CD14-positive monocyte (primary cell): Measurements from ENCODE around the gene CXCL11. TPM values are rescaled to one million over a fixed set of nuclear protein-coding genes. Genes with fewer than 3 reads are reported as not detected.

ENCODE experiments used
- DNase-seq, 3 donors: peaks; one replicate each; pipeline ENCODE4 v3.0.0-alpha.2; 2011 to 2022
- H2AFZ ChIP-seq: 2 replicates; pipeline ENCODE4 v1.6.0; 2012; ENCODE audit warnings: mild to moderate bottlenecking, low read depth, low read length, inconsistent platforms; ENCODE audit not compliant: insufficient read depth, poor library complexity, severe bottlenecking
- H3K27ac ChIP-seq, 2 donors: 1 replicate in 1 of 2; 2 replicates in 1 of 2; pipeline ENCODE4 v1.5.1; 2012 to 2013; ENCODE audit warnings: low read length in 2 of 2, control low read depth in 1 of 2, inconsistent platforms in 1 of 2, low read depth in 1 of 2, mild to moderate bottlenecking in 1 of 2
- H3K27me3 ChIP-seq, 2 donors: one replicate each; pipeline versions ENCODE4 v1.6.0 to v1.6.1; 2011 to 2013; ENCODE audit warnings: low read length in 2 of 2; ENCODE audit not compliant: control insufficient read depth in 2 of 2, insufficient read depth in 2 of 2
- H3K36me3 ChIP-seq, 2 donors: replicated peaks in 1 of 2; 1 replicate in 1 of 2; 2 replicates in 1 of 2; pipeline versions ENCODE4 v1.5.1 to v1.6.1; 2012 to 2013; ENCODE audit warnings: low read length in 2 of 2, control low read depth in 1 of 2, inconsistent platforms in 1 of 2, mild to moderate bottlenecking in 1 of 2; ENCODE audit not compliant: insufficient read depth in 2 of 2, control insufficient read depth in 1 of 2
- H3K4me1 ChIP-seq, 2 donors: 1 replicate in 1 of 2; 2 replicates in 1 of 2; pipeline versions ENCODE4 v1.5.1 to v1.6.1; 2012 to 2013; ENCODE audit warnings: low read length in 2 of 2, control low read depth in 1 of 2, inconsistent platforms in 1 of 2, mild to moderate bottlenecking in 1 of 2, moderate library complexity in 1 of 2; ENCODE audit not compliant: insufficient read depth in 2 of 2, control insufficient read depth in 1 of 2
- H3K4me2 ChIP-seq: replicated peaks from 2 replicates; pipeline ENCODE3; 2012; ENCODE audit warnings: low read length, moderate library complexity, mild to moderate bottlenecking; ENCODE audit not compliant: poor library complexity, severe bottlenecking; ENCODE audit errors: extremely low read depth
- H3K4me3 ChIP-seq, 3 experiments: fragments of 200-600 bp in 1 of 3; sonication (generic) in 1 of 3; replicated peaks in 1 of 3; 1 replicate in 2 of 3; 2 replicates in 1 of 3; pipeline ENCODE4 v1.5.1; 2011 to 2013; ENCODE audit warnings: low read length in 3 of 3, mild to moderate bottlenecking in 3 of 3, control low read depth in 2 of 3, low read depth in 2 of 3, inconsistent platforms in 1 of 3, moderate library complexity in 1 of 3
- H3K79me2 ChIP-seq: 2 replicates; pipeline ENCODE4 v1.6.0; 2012; ENCODE audit warnings: mild to moderate bottlenecking, control low read depth, inconsistent platforms, low read length, moderate library complexity; ENCODE audit not compliant: insufficient read depth
- H3K9ac ChIP-seq: 2 replicates; pipeline ENCODE4 v1.6.0; 2017; ENCODE audit warnings: low read length, mild to moderate bottlenecking; ENCODE audit not compliant: insufficient read depth, poor library complexity, severe bottlenecking
- H3K9me3 ChIP-seq, 2 donors: replicated peaks in 1 of 2; 1 replicate in 1 of 2; 2 replicates in 1 of 2; pipeline versions ENCODE4 v1.5.1 to v1.6.1; 2012 to 2013; ENCODE audit warnings: low read length in 2 of 2, control low read depth in 1 of 2; ENCODE audit not compliant: control insufficient read depth in 1 of 2, insufficient read depth in 1 of 2
- H4K20me1 ChIP-seq: 2 replicates; pipeline ENCODE4 v1.6.0; 2012; ENCODE audit warnings: mild to moderate bottlenecking, low read length, control low read depth, moderate library complexity; ENCODE audit not compliant: insufficient read depth
- H3K27ac Mint-ChIP-seq, 7 donors: one replicate each; pipeline ENCODE4 v1.8.0; 2020; ENCODE audit warnings: mild to moderate bottlenecking in 7 of 7, mixed read lengths in 7 of 7, moderate library complexity in 6 of 7, inconsistent platforms in 2 of 7
- H3K27me3 Mint-ChIP-seq, 3 donors: one replicate each; pipeline ENCODE4 v1.8.0; 2021 to 2022; ENCODE audit warnings: low read depth in 3 of 3, mild to moderate bottlenecking in 3 of 3, mixed read lengths in 3 of 3, moderate library complexity in 3 of 3, inconsistent platforms in 1 of 3
- H3K36me3 Mint-ChIP-seq, 2 donors: one replicate each; pipeline ENCODE4 v1.8.0; 2020; ENCODE audit warnings: mixed read lengths in 2 of 2, inconsistent platforms in 1 of 2, mild to moderate bottlenecking in 1 of 2
- H3K4me1 Mint-ChIP-seq: one replicate; pipeline ENCODE4 v1.8.0; 2020; ENCODE audit warnings: mild to moderate bottlenecking, mixed read lengths
- H3K4me3 Mint-ChIP-seq, 2 donors: one replicate each; pipeline ENCODE4 v1.8.0; 2020; ENCODE audit warnings: mild to moderate bottlenecking in 2 of 2, mixed read lengths in 2 of 2, moderate library complexity in 1 of 2
- H3K9me3 Mint-ChIP-seq, 7 donors: one replicate each; pipeline ENCODE4 v1.8.0; 2020 to 2022; ENCODE audit warnings: mixed read lengths in 7 of 7, mild to moderate bottlenecking in 6 of 7, moderate library complexity in 6 of 7, inconsistent platforms in 2 of 7
- WGBS: methylation state at CpG from one replicate; pipeline ENCODE4 v1.1.5; 2013; ENCODE audit warnings: missing lambda C conversion rate; ENCODE audit not compliant: insufficient coverage; 5-methylcytosine and 5-hydroxymethylcytosine counted together
- intact Hi-C, 2 donors: fragments of 100-400 bp; cut with micrococcal nuclease; formaldehyde crosslinking; loops; one replicate each; pipeline versions ENCODE4 v1.15.0 to v1.15.1; 2023
- polyA plus RNA-seq, 3 donors: library from polyadenylated mRNA; depleted of rRNA in 1 of 3; unstranded in 2 of 3; stranded (reverse) in 1 of 3; fragments of 300-500 nt in 2 of 3; fragments of >200 nt in 1 of 3; fragmentation: Illumina TruSeq in 2 of 3; gene quantifications; 1 replicate in 2 of 3; 2 replicates in 1 of 3; pipeline ENCODE4 v1.2.3, GENCODE V29; 2012 to 2021
- TF ChIP-seq, protein P1 (sequence below): fragments of 200-600 bp; IDR thresholded peaks from one replicate; pipeline ENCODE4 v1.8.0; 2022; ENCODE audit warnings: antibody characterized with exemption, mild to moderate bottlenecking

The CXCL11 gene
- polyA plus RNA-seq, 3 donors: 0.15 to 0.36 (median 0.25) TPM

DNA sequence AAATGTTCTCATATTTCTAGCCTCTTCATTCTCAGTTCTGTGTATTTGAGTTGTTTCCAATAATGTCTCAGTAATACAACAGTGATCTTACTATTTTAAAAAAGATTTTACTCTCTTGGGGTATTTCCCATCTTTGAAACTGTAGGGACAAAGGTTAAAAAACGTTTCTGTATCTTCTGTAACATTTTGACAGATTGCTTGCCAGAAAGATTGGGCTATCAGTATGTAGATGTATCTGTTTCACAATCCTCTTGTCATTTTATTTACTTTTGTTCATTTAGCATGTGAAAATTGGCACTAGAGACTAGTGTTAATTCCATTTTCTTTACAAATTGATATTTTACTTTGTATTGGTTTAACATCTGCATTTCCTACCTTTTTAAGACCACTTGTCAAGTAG lies 22.3 kb downstream of the CXCL11 start:
- H3K4me3 Mint-ChIP-seq: no peak overlapping the region
- no CpG with 5 or more reads among the region's 1 CpG for WGBS
- H3K36me3 ChIP-seq: no peaks in the 10 kb centered on the region

DNA sequence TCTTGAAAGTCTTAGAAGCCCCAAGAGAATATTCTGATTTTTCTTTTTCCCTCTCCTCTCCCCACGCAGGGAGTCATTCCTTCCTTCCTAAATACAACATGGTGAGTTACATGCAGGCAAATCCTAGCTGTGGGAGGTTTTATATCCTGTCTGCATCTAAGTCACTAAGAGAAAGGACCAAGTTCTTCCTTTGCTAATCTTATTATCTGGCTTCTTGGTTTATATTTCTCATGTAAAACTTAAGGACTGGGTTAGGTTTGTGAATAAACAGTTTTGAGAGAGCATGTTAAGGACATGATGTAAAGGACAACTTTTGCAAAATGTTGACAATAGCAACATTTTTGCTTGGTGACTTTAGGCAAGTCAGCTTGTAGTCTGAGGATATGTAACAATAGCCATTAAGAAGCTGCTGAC lies 23.5 kb downstream of the CXCL11 start:
- Histone ChIP-seq H3K27ac (peak overlapping the region in 1 of 2 donors; percentile 21), H3K4me1 (peaks cover 17 to 20% of the 10 kb centered on the region in 2 donors), H2AFZ (peak overlapping the region; percentile 38), H3K9ac (no peak overlapping the region), H3K4me3 (no peak overlapping the region), H3K9me3 (no peaks in the 10 kb centered on the region), H3K4me2 (no peak overlapping the region), H3K79me2 (no peaks in the 10 kb centered on the region), H3K36me3 (no peaks in the 10 kb centered on the region), H4K20me1 (no peaks in the 10 kb centered on the region), H3K27me3 (no peaks in the 10 kb centered on the region)
- intact Hi-C loops: no loop called here
- DNase-seq: no peak
- peaks cover 34% of the 10 kb centered on the region for H3K4me1 Mint-ChIP-seq
- H3K36me3 Mint-ChIP-seq: no peaks in the 10 kb centered on the region
- peaks cover 0 to 4% (median 0%) of the 10 kb centered on the region in 3 donors for H3K27me3 Mint-ChIP-seq
- no peaks in the 10 kb centered on the region for H3K9me3 Mint-ChIP-seq
- H3K4me3 Mint-ChIP-seq: peak overlapping the region in 1 of 2 donors; percentile 77
- peak overlapping the region; percentile 62 to 89 (median 69) for H3K27ac Mint-ChIP-seq
- TF ChIP-seq, protein P1, sequence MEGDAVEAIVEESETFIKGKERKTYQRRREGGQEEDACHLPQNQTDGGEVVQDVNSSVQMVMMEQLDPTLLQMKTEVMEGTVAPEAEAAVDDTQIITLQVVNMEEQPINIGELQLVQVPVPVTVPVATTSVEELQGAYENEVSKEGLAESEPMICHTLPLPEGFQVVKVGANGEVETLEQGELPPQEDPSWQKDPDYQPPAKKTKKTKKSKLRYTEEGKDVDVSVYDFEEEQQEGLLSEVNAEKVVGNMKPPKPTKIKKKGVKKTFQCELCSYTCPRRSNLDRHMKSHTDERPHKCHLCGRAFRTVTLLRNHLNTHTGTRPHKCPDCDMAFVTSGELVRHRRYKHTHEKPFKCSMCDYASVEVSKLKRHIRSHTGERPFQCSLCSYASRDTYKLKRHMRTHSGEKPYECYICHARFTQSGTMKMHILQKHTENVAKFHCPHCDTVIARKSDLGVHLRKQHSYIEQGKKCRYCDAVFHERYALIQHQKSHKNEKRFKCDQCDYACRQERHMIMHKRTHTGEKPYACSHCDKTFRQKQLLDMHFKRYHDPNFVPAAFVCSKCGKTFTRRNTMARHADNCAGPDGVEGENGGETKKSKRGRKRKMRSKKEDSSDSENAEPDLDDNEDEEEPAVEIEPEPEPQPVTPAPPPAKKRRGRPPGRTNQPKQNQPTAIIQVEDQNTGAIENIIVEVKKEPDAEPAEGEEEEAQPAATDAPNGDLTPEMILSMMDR: no peak
- no CpG with 5 or more reads among the region's 1 CpG for WGBS

More for the DNA sequence above, 22.3 kb downstream of the CXCL11 start:
- TF ChIP-seq, protein P1: no peak
- Mint-ChIP-seq H3K27me3 (peaks cover 0 to 4% (median 0%) of the 10 kb centered on the region in 3 donors), H3K36me3 (no peaks in the 10 kb centered on the region), H3K9me3 (no peaks in the 10 kb centered on the region), H3K27ac (no peak overlapping the region), H3K4me1 (peaks cover 34% of the 10 kb centered on the region)
- Histone ChIP-seq H3K27me3 (no peaks in the 10 kb centered on the region), H3K79me2 (no peaks in the 10 kb centered on the region), H2AFZ (no peak overlapping the region), H3K9ac (no peak overlapping the region), H3K4me1 (peaks cover 17 to 20% of the 10 kb centered on the region in 2 donors), H3K27ac (no peak overlapping the region), H3K4me3 (no peak overlapping the region), H4K20me1 (no peaks in the 10 kb centered on the region), H3K9me3 (no peaks in the 10 kb centered on the region), H3K4me2 (no peak overlapping the region)
- intact Hi-C loops: no loop called here
- DNase-seq: no peak
